HG02763 (cell line): ENCODE data around the gene IMMP2L.

ENCODE experiments used
- ATAC-seq: cut with Tn5 transposase; IDR thresholded peaks from one replicate; pipeline ENCODE4 v1.9.1; 2021; ENCODE audit warnings: mild to moderate bottlenecking, moderate library complexity; ENCODE audit not compliant: unreplicated experiment

IMMP2L gene

DNA sequence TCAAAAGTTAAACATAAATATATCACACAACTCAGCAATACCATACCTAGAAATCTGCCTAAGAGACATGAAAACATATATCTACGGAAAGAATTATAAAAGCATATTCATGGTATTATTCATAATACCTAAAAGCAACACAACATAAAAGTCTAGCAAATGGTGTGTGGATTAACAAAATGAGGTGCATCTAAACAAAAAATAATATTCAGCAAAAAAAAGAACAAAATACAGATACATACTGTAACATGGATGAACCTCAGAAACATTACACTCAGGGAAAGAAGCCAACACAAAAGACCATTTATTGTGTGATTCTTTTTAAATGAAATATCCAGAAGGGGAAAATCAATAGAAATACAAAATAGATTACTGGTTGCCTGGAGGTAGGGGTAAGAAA, 155.0 kb downstream of the IMMP2L start:
- no peak for ATAC-seq

DNA sequence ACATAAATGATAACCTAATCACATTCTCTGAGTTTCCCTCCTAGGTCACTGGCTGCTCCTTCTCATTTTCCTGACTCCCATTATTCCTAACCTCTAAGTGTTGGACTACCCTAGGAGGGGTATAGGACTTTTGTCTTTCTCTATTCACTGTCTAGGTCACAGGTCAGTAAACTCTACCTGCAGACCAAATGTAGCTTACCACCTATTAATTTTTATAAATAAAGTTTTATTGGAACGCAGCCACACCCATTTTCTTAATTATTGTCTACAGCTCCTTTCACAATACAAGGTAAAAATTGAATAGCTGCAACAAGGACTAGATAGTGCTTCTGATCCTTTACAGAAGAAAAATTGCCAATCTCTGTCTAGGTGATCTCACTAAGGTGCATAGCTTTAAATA, 156.7 kb downstream of the IMMP2L start:
- ATAC-seq = no peak

- no peak for ATAC-seq
Measured at GRCh38 chr7:111401516-111401915, 160.8 kb downstream of the IMMP2L start.

GRCh38 chr7:111400088-111400487, 162.2 kb downstream of the IMMP2L start:
- no peak for ATAC-seq

GRCh38 chr7:111394891-111395290, 167.4 kb downstream of the IMMP2L start:
- no peak for ATAC-seq

DNA sequence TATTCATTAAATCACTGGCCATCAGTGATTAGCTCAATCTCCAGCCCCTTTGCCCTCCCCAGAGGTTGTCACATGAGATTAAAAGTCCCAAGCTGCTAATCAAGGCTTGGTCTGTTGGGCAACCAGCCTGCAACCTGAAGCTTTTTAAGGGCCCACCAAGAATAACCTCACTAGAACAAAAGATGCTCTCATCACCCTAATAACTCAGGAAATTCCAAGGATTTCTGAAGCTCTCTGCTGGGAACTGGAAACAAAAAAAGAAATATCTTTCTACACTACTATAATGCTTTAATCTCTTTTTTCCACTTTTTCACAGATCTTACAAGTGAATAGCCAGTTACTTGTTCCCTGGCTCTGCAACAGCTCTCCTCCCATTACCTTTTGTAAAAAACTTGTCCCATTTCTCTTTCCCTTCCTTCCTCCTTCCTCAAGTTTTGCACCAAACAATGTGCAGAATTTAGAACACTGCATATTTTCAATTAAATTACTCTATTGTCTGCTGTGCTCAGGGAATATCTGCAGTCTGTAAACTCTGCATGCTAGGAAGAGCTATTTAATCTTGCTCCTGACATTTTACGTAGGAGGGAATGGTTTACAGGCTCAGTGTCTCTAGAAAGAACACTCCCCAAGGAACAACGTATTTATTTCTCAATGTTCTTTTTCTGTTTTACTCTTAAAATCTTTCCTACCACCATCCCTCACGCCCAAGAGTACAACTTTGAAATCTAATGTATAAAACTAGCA, 169.1 kb downstream of the IMMP2L start:
- ATAC-seq = no peak

- no peak for ATAC-seq
Measured at GRCh38 chr7:111392294-111392693, 170.0 kb downstream of the IMMP2L start.

DNA sequence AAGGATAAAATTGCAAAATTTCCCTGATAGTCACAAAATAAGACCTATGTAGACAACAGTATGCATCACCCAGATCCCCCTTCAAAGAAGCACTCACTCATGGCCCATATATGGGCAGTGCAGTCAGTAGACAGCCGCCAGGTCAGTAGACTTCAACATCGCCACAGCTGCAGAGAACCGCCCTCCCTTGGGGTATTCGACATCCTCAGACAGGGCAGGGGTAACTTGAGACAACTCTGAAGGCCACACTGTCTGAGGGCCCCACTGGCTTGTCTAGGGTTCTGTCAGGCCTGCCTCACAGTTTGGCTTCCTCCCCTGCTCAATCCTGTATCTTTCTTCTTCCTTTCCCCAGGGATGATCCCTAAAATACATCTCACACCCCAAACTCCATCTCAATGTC, 172.3 kb downstream of the IMMP2L start:
- ATAC-seq = no peak

GRCh38 chr7:111388912-111389311, 173.4 kb downstream of the IMMP2L start:
- peak; percentile 62 for ATAC-seq

- ATAC-seq = no peak
Measured at GRCh38 chr7:111388016-111388415, 174.3 kb downstream of the IMMP2L start.

- no peak for ATAC-seq
Measured at GRCh38 chr7:111384065-111384891, 178.0 kb downstream of the IMMP2L start.

GRCh38 chr7:111383133-111383532, 179.2 kb downstream of the IMMP2L start:
- ATAC-seq = no peak

GRCh38 chr7:111381590-111381989, 180.7 kb downstream of the IMMP2L start:
- ATAC-seq = no peak

GRCh38 chr7:111380945-111381344, 181.3 kb downstream of the IMMP2L start:
- no peak for ATAC-seq

- ATAC-seq = no peak
Measured at GRCh38 chr7:111374027-111374426, 188.3 kb downstream of the IMMP2L start.

DNA sequence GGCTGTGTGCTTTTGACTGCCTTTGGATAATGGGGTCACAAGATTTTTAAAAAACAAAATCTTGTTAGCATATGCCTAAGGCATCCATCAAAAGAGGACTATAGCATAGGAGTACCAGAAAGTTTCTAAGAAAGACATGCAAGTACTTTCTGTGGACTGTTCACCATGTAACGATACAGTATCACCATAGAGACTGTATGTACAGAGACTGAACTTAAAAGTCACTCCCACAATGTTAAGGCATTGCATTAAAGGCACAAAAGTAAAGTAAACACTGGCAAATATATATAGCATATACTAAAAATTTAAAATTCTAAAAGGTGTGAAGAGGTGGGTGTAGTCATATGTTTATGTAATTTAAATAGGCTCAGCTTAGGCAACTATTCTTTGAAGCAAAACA, 190.9 kb downstream of the IMMP2L start:
- no peak for ATAC-seq

- no peak for ATAC-seq
Measured at GRCh38 chr7:111370002-111370401, 192.3 kb downstream of the IMMP2L start.

- ATAC-seq = no peak
Measured at GRCh38 chr7:111368381-111369065, 193.8 kb downstream of the IMMP2L start.

DNA sequence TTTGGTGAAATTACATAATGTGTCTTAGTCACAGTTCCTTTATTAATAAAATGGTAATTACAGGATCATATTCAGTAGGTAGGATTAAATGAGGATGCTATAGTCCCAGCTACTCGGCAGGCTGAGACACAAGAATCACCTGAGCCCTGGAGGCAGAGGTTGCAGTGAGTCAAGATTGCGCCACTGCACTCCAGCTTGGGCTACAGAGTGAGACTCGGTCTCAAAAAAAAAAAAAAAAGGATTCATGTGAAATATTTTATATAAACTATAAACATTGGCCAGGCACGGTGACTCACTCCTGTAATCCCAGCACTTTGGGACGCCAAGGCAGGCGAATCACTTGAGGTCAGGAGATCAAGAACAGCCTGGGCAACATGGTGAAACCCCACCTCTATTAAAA, 197.9 kb downstream of the IMMP2L start:
- ATAC-seq = no peak

DNA sequence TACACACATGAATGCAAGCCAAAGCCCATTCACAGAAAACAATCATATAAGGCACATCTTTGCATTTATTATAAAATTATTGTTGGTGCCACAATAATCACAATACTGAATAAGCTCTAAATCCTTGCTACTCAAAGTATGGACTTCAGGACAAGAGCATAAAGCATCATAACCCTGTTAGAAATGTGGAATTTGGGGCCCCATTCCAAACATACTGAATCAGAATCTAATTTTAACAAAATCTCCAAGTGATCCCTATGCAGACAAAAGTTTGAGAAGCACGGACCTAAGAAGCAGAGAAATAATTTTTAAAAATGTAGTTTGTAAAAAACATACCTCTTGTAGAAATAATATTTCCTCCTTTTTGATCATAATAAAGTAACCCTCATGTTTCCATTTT, 199.2 kb downstream of the IMMP2L start:
- no peak for ATAC-seq

GRCh38 chr7:111362506-111363054, 199.7 kb downstream of the IMMP2L start:
- no peak for ATAC-seq
